ENCODE results near the gene PPP1R14C. TPM values are rescaled to one million over a fixed set of nuclear protein-coding genes. Genes with fewer than 3 reads are reported as not detected.

Gene PPP1R14C
- total and polyA plus RNA-seq, 10 of the 15 experiments (the other 5 are each of a cell fraction or from before 2014, with no cell fraction given): 0.07 to 1.6 (median 0.13) TPM; not detected in 4

GRCh38 chr6:150152891-150153876 lies 10.3 kb downstream of the PPP1R14C start:
- Histone ChIP-seq H3K9ac (ENCODE audit: control insufficient read depth, insufficient read depth, low read length) (no peak overlapping the region), H3K4me2 (ENCODE audit: control insufficient read depth, insufficient read depth) (no peak overlapping the region), H3K27me3 (replicated peaks in 1 of 2; ENCODE audit: control insufficient read depth in 2 of 2, insufficient read depth in 2 of 2, low read length in 1 of 2) (peaks cover 2 to 8% of the 10 kb centered on the region in 2 experiments), H3K4me3 (no peak overlapping the region), H3K79me2 (ENCODE audit: control insufficient read depth, insufficient read depth, low read length) (no peaks in the 10 kb centered on the region), H3K36me3 (ENCODE audit: control insufficient read depth in 2 of 2, insufficient read depth in 2 of 2, low read length in 1 of 2) (no peaks in the 10 kb centered on the region), H3K9me3 (replicated peaks; ENCODE audit: control insufficient read depth, insufficient read depth, low read length) (no peaks in the 10 kb centered on the region), H4K20me1 (ENCODE audit: control insufficient read depth, insufficient read depth) (no peaks in the 10 kb centered on the region), H3K4me1 (ENCODE audit: control insufficient read depth, insufficient read depth, low read length) (no peaks in the 10 kb centered on the region), H2AFZ (ENCODE audit: control insufficient read depth, low read depth, low read length) (no peak overlapping the region), H3K27ac (ENCODE audit: control insufficient read depth, insufficient read depth) (no peak overlapping the region)
- DNase-seq (ENCODE audit: low read depth, low spot score) (no peak), FAIRE-seq (no peak), ATAC-seq (no peak)
- 18% methylated on average over 9 of the region's 9 CpGs for WGBS (ENCODE audit: insufficient coverage, insufficient replicate concordance, low lambda C conversion rate, missing lambda C conversion rate)
- ChIA-PET POLR2A (no interaction called here), SMC1A (ENCODE audit: uncharacterized antibody, unreplicated experiment) (interaction anchor here (0.6 to 2.4 kb wide), 3 partner anchors 14 to 242 kb away, joined by 3 to 6 read pairs (median 4); no protein-coding TSS in a partner anchor), RAD21 (ENCODE audit: unreplicated experiment) (no interaction called here), CTCF (interaction anchor here (0.6 to 1.0 kb wide), 2 partner anchors 206 to 242 kb away, joined by 3 read pairs; no protein-coding TSS in a partner anchor)
- TF ChIP-seq, protein P1, sequence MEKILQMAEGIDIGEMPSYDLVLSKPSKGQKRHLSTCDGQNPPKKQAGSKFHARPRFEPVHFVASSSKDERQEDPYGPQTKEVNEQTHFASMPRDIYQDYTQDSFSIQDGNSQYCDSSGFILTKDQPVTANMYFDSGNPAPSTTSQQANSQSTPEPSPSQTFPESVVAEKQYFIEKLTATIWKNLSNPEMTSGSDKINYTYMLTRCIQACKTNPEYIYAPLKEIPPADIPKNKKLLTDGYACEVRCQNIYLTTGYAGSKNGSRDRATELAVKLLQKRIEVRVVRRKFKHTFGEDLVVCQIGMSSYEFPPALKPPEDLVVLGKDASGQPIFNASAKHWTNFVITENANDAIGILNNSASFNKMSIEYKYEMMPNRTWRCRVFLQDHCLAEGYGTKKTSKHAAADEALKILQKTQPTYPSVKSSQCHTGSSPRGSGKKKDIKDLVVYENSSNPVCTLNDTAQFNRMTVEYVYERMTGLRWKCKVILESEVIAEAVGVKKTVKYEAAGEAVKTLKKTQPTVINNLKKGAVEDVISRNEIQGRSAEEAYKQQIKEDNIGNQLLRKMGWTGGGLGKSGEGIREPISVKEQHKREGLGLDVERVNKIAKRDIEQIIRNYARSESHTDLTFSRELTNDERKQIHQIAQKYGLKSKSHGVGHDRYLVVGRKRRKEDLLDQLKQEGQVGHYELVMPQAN (conservative IDR thresholded peaks at IDR 0.05): no peak
- TF ChIP-seq MEF2A (IDR thresholded peaks at IDR 0.05; ENCODE audit: insufficient read depth, low read depth, low read length): no peak
- TF ChIP-seq, protein P2, sequence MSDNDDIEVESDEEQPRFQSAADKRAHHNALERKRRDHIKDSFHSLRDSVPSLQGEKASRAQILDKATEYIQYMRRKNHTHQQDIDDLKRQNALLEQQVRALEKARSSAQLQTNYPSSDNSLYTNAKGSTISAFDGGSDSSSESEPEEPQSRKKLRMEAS (IDR thresholded peaks at IDR 0.05; ENCODE audit: low read depth, low read length): no peak
- in situ Hi-C loops (cut with MboI) (no loop called here), intact Hi-C loops (cut with micrococcal nuclease; ENCODE audit: unreplicated experiment) (no loop called here)
- no TSS peak for BruUV-seq (replicated peaks)

Data from GM12878 (cell line).